B cell (primary cell): ENCODE data around the gene NR1D1. TPM values are rescaled to one million over a fixed set of nuclear protein-coding genes. Genes with fewer than 3 reads are reported as not detected.
A peak's percentile ranks its signal among the peaks of the same experiment; 100 is the strongest.

Experiments used
- ATAC-seq: fragments of 200-7000 bp; cut with Tn5 transposase; one replicate; pipeline ENCODE4 v1.10.0; 2021; ENCODE audit warnings: low read depth, mild to moderate bottlenecking, moderate number of reproducible peaks, moderate library complexity
- CTCF ChIA-PET: fragments of 350-600 bp; sonication (Branson Sonifier 250); formaldehyde crosslinking; loops from one replicate; lab custom pipeline; 2021; ENCODE audit warnings: antibody characterized with exemption, inconsistent platforms; lab: Charles Lee
- POLR2A ChIA-PET: fragments of 350-600 bp; sonication (Branson Sonifier 250); formaldehyde crosslinking; loops from one replicate; lab custom pipeline; 2021; ENCODE audit warnings: antibody characterized with exemption; lab: Charles Lee
- DNase-seq: peaks from one replicate; pipeline ENCODE4 v3.0.0; 2013
- H2AFZ ChIP-seq: 2 replicates; pipeline ENCODE4 v1.6.1; 2012; ENCODE audit warnings: mild to moderate bottlenecking, low read depth, low read length; ENCODE audit not compliant: insufficient read depth, poor library complexity, severe bottlenecking
- H3K27ac ChIP-seq, 2 donors: 1 replicate in 1 of 2; 2 replicates in 1 of 2; pipeline ENCODE4 v1.5.1; 2012 to 2013; ENCODE audit warnings: low read length in 2 of 2, mild to moderate bottlenecking in 2 of 2, moderate library complexity in 1 of 2
- H3K27me3 ChIP-seq, 4 experiments: fragments of 200-600 bp in 1 of 4; sonication (generic) in 1 of 4; replicated peaks in 1 of 4; 1 replicate in 2 of 4; 2 replicates in 2 of 4; pipeline versions ENCODE4 v1.6.1 to v1.7.0; 2013 to 2016; ENCODE audit warnings: low read length in 3 of 4, mild to moderate bottlenecking in 2 of 4, mixed read lengths in 1 of 4, moderate library complexity in 1 of 4; ENCODE audit not compliant: insufficient read depth in 4 of 4, control insufficient read depth in 3 of 4; ENCODE audit errors: control extremely low read depth in 1 of 4
- H3K36me3 ChIP-seq, 2 experiments: replicated peaks in 1 of 2; 1 replicate in 1 of 2; 2 replicates in 1 of 2; pipeline versions ENCODE4 v1.6.1 to v1.7.1; 2013; ENCODE audit warnings: low read length in 1 of 2; ENCODE audit not compliant: insufficient read depth in 2 of 2, control insufficient read depth in 1 of 2; ENCODE audit errors: control extremely low read depth in 1 of 2, extremely low read depth in 1 of 2
- H3K4me1 ChIP-seq, 2 donors: fragments of 200-600 bp in 1 of 2; sonication (generic) in 1 of 2; 1 replicate in 1 of 2; 2 replicates in 1 of 2; pipeline versions ENCODE4 v1.5.1 to v1.6.1; 2013 to 2017; ENCODE audit warnings: low read length in 2 of 2; ENCODE audit not compliant: control insufficient read depth in 2 of 2, insufficient read depth in 2 of 2
- H3K4me2 ChIP-seq: replicated peaks from 2 replicates; pipeline ENCODE3; 2012; ENCODE audit warnings: mild to moderate bottlenecking, low read depth, low read length; ENCODE audit not compliant: poor library complexity, severe bottlenecking
- H3K4me3 ChIP-seq, 5 experiments: fragments of 200-600 bp in 1 of 5; sonication (generic) in 1 of 5; 1 replicate in 3 of 5; 2 replicates in 2 of 5; pipeline versions ENCODE4 v1.5.1 to v1.7.0; 2011 to 2016; ENCODE audit warnings: low read length in 4 of 5, mild to moderate bottlenecking in 4 of 5, low read depth in 2 of 5, control low read depth in 1 of 5, moderate library complexity in 1 of 5; ENCODE audit not compliant: insufficient read depth in 1 of 5; ENCODE audit errors: control extremely low read depth in 1 of 5, extremely low read depth in 1 of 5
- H3K79me2 ChIP-seq: fragments of 200-600 bp; sonication (generic); one replicate; pipeline ENCODE4 v1.6.0; 2016; ENCODE audit warnings: low read length; ENCODE audit not compliant: control insufficient read depth, insufficient read depth
- H3K9ac ChIP-seq: fragments of 200-600 bp; sonication (generic); 2 replicates; pipeline ENCODE4 v1.6.1; 2017; ENCODE audit warnings: mild to moderate bottlenecking, low read length, moderate library complexity
- H3K9me3 ChIP-seq, 3 donors: one replicate each; pipeline versions ENCODE4 v1.6.1 to v1.7.1; 2013; ENCODE audit warnings: low read length in 2 of 3; ENCODE audit not compliant: control insufficient read depth in 2 of 3, insufficient read depth in 1 of 3; ENCODE audit errors: control extremely low read depth in 1 of 3
- H4K20me1 ChIP-seq: 2 replicates; pipeline ENCODE4 v1.6.0; 2012; ENCODE audit warnings: mild to moderate bottlenecking, low read length; ENCODE audit not compliant: insufficient read depth, control insufficient read depth, poor library complexity, severe bottlenecking
- H3K27ac Mint-ChIP-seq: one replicate; pipeline ENCODE4 v1.8.0; 2021; ENCODE audit warnings: mixed read lengths
- H3K27me3 Mint-ChIP-seq: one replicate; pipeline ENCODE4 v1.8.0; 2021; ENCODE audit warnings: mixed read lengths
- H3K4me1 Mint-ChIP-seq: one replicate; pipeline ENCODE4 v1.8.0; 2021; ENCODE audit warnings: mixed read lengths
- H3K4me3 Mint-ChIP-seq: one replicate; pipeline ENCODE4 v1.8.0; 2021; ENCODE audit warnings: mixed read lengths
- H3K9me3 Mint-ChIP-seq: one replicate; pipeline ENCODE4 v1.8.0; 2022; ENCODE audit warnings: mixed read lengths; ENCODE audit not compliant: insufficient read depth
- CTCF ChIP-seq: fragments of 200-600 bp; IDR thresholded peaks from one replicate; pipeline ENCODE4 v1.8.0; 2022; ENCODE audit warnings: antibody characterized with exemption, mild to moderate bottlenecking
- EZH2 ChIP-seq: IDR thresholded peaks from 2 replicates; pipeline ENCODE4 v1.6.1; 2012; ENCODE audit warnings: borderline replicate concordance, low read depth, mild to moderate bottlenecking, moderate library complexity, low read length; ENCODE audit not compliant: insufficient read depth, poor library complexity, severe bottlenecking
- WGBS: methylation state at CpG from one replicate; pipeline ENCODE4 v1.1.5; 2013; ENCODE audit warnings: missing lambda C conversion rate; ENCODE audit not compliant: insufficient coverage; 5-methylcytosine and 5-hydroxymethylcytosine counted together
- intact Hi-C: fragments of 100-400 bp; cut with micrococcal nuclease; formaldehyde crosslinking; loops from one replicate; pipeline ENCODE4 v1.10.0; 2022
- polyA plus RNA-seq: library from polyadenylated mRNA; depleted of rRNA; stranded (reverse); fragments of >200 nt; gene quantifications from 2 replicates; pipeline ENCODE4 v1.2.3, GENCODE V29; 2012
- total RNA-seq, 2 donors: library from RNA; stranded (reverse); fragments of 120-200 nt in 1 of 2; gene quantifications; 1 replicate in 1 of 2; 2 replicates in 1 of 2; pipeline versions ENCODE4 v1.2.3 to v1.2.4, GENCODE V29; 2013 to 2022

Gene NR1D1
- total and polyA plus RNA-seq, 2 donors (not counting 1 experiment from before 2014, with no cell fraction given) = 6.7 to 7.7 TPM

- H3K9ac ChIP-seq = peak overlapping the region; percentile 69
- no peaks in the 10 kb centered on the region for H3K9me3 Mint-ChIP-seq
- H3K9me3 ChIP-seq = no peaks in the 10 kb centered on the region
- intact Hi-C loops = no loop called here
- H4K20me1 ChIP-seq = peaks cover 4% of the 10 kb centered on the region
- ATAC-seq (no peak), DNase-seq (no peak)
- peak overlapping the region; percentile 9 for H2AFZ ChIP-seq
- CTCF ChIA-PET = interaction anchor here (0.8 to 5.1 kb wide), 12 partner anchors 12 to 97 kb away, joined by 3 to 70 read pairs (median 6); partner anchors contain the start of genes CASC3 and MED24
- H3K4me2 ChIP-seq = peak overlapping the region; percentile 99
- H3K4me1 Mint-ChIP-seq = peaks cover 32% of the 10 kb centered on the region
- H3K36me3 ChIP-seq = peaks cover 0 to 14% of the 10 kb centered on the region in 2 experiments
- H3K27ac ChIP-seq = peak overlapping the region in 1 of 2 donors; percentile 79
- H3K27ac Mint-ChIP-seq = peak overlapping the region; percentile 53
- peaks cover 46% of the 10 kb centered on the region for H3K79me2 ChIP-seq
- no peak for TF ChIP-seq CTCF
- no peak for TF ChIP-seq EZH2
- H3K4me3 ChIP-seq = peak overlapping the region; percentile 72 to 81 (median 77)
- POLR2A ChIA-PET = interaction anchor here (0.7 to 3.5 kb wide), 8 partner anchors 9 to 95 kb away, joined by 3 to 56 read pairs (median 4); partner anchors contain the start of gene CASC3
- WGBS = 0% methylated on average over 1 of the region's 9 CpGs
- H3K4me1 ChIP-seq = peaks cover 21 to 23% of the 10 kb centered on the region in 2 donors
- no peaks in the 10 kb centered on the region for H3K27me3 ChIP-seq
- no peaks in the 10 kb centered on the region for H3K27me3 Mint-ChIP-seq
- peak overlapping the region; percentile 86 for H3K4me3 Mint-ChIP-seq
These were observed 24.1 kb upstream of the NR1D1 start for GRCh38 chr17:40124279-40125141.

GRCh38 chr17:40123811-40124114, 23.4 kb upstream of the NR1D1 start:
- no peaks in the 10 kb centered on the region for H3K9me3 ChIP-seq
- peaks cover 21 to 23% of the 10 kb centered on the region in 2 donors for H3K4me1 ChIP-seq
- CTCF ChIA-PET = interaction anchor here (0.8 to 5.1 kb wide), 15 partner anchors 9 to 96 kb away, joined by 3 to 70 read pairs (median 6); partner anchors contain the start of genes CASC3 and MED24
- DNase-seq (no peak), ATAC-seq (no peak)
- Mint-ChIP-seq H3K27ac (peak overlapping the region; percentile 78), H3K4me3 (peak overlapping the region; percentile 86), H3K9me3 (no peaks in the 10 kb centered on the region), H3K27me3 (no peaks in the 10 kb centered on the region), H3K4me1 (peaks cover 32% of the 10 kb centered on the region)
- peak overlapping the region; percentile 69 for H3K9ac ChIP-seq
- peaks cover 44% of the 10 kb centered on the region for H3K79me2 ChIP-seq
- peaks cover 4% of the 10 kb centered on the region for H4K20me1 ChIP-seq
- peak overlapping the region; percentile 22 to 79 for H3K27ac ChIP-seq
- H3K27me3 ChIP-seq = no peaks in the 10 kb centered on the region
- H2AFZ ChIP-seq = peak overlapping the region; percentile 9
- peak overlapping the region; percentile 99 for H3K4me2 ChIP-seq
- peaks cover 0 to 7% of the 10 kb centered on the region in 2 experiments for H3K36me3 ChIP-seq
- intact Hi-C loops = no loop called here
- peak overlapping the region; percentile 72 to 81 (median 77) for H3K4me3 ChIP-seq
- TF ChIP-seq EZH2 (no peak), CTCF (no peak)
- POLR2A ChIA-PET = interaction anchor here (0.8 to 3.5 kb wide), 7 partner anchors 11 to 68 kb away, joined by 3 to 56 read pairs (median 5); partner anchors contain the start of genes CASC3 and NR1D1
- no CpG with 5 or more reads among the region's 2 CpGs for WGBS
